H9 (cell line): ENCODE results near the gene C16orf86. TPM values are rescaled to one million over a fixed set of nuclear protein-coding genes. Genes with fewer than 3 reads are reported as not detected.

ENCODE experiments used
- DNase-seq: peaks from one replicate; pipeline ENCODE4 v3.0.0-alpha.2; 2017
- H2AFZ ChIP-seq: one replicate; pipeline ENCODE4 v1.6.1; 2013; ENCODE audit warnings: mild to moderate bottlenecking, low read length, control low read depth, moderate library complexity
- H2AK5ac ChIP-seq: 2 replicates; pipeline ENCODE4 v1.6.1; 2013; ENCODE audit warnings: low read length, control low read depth, mixed read lengths; ENCODE audit not compliant: insufficient read length
- H2BK120ac ChIP-seq: one replicate; pipeline ENCODE4 v1.6.1; 2013; ENCODE audit warnings: low read depth, mild to moderate bottlenecking, low read length, control low read depth, inconsistent platforms; ENCODE audit not compliant: poor library complexity, severe bottlenecking
- H2BK12ac ChIP-seq: 2 replicates; pipeline ENCODE4 v1.6.1; 2013; ENCODE audit warnings: low read length, control low read depth, mixed read lengths, low read depth; ENCODE audit not compliant: insufficient read length
- H2BK15ac ChIP-seq: 2 replicates; pipeline ENCODE4 v1.6.1; 2013; ENCODE audit warnings: low read depth, low read length, control low read depth
- H2BK20ac ChIP-seq: one replicate; pipeline ENCODE4 v1.6.1; 2013; ENCODE audit warnings: low read depth, mild to moderate bottlenecking, low read length, control low read depth, inconsistent platforms; ENCODE audit not compliant: poor library complexity, severe bottlenecking
- H2BK5ac ChIP-seq: 2 replicates; pipeline ENCODE4 v1.6.1; 2013; ENCODE audit warnings: low read length, control low read depth, mixed read lengths; ENCODE audit not compliant: insufficient read length
- H3K14ac ChIP-seq: 2 replicates; pipeline ENCODE4 v1.6.1; 2013; ENCODE audit warnings: low read length, control low read depth; ENCODE audit not compliant: insufficient read depth
- H3K18ac ChIP-seq: 2 replicates; pipeline ENCODE4 v1.6.1; 2013; ENCODE audit warnings: low read depth, mild to moderate bottlenecking, mixed read lengths, low read length, control low read depth; ENCODE audit not compliant: insufficient read length
- H3K23ac ChIP-seq: 2 replicates; pipeline ENCODE4 v1.6.1; 2013; ENCODE audit warnings: low read length, control low read depth, mixed read lengths, low read depth; ENCODE audit not compliant: insufficient read length
- H3K23me2 ChIP-seq: 2 replicates; pipeline ENCODE4 v1.6.1; 2013; ENCODE audit warnings: low read depth, mild to moderate bottlenecking, mixed read lengths, low read length, control low read depth; ENCODE audit not compliant: insufficient read length, poor library complexity, severe bottlenecking
- H3K27ac ChIP-seq: 2 replicates; pipeline ENCODE4 v1.5.1; 2013; ENCODE audit warnings: low read length, control low read depth, mixed read lengths, low read depth; ENCODE audit not compliant: insufficient read length
- H3K27me3 ChIP-seq: 2 replicates; pipeline ENCODE4 v1.6.1; 2013; ENCODE audit warnings: low read length, control low read depth, inconsistent platforms; ENCODE audit not compliant: insufficient read depth
- H3K4ac ChIP-seq: 2 replicates; pipeline ENCODE4 v1.6.1; 2013; ENCODE audit warnings: low read depth, mild to moderate bottlenecking, control low read depth, inconsistent platforms, low read length, moderate library complexity
- H3K4me1 ChIP-seq: 2 replicates; pipeline ENCODE4 v1.6.1; 2013; ENCODE audit warnings: low read length, control low read depth, inconsistent platforms; ENCODE audit not compliant: insufficient read depth
- H3K4me2 ChIP-seq: 2 replicates; pipeline ENCODE4 v1.6.1; 2013; ENCODE audit warnings: low read length, control low read depth, mixed read lengths; ENCODE audit not compliant: insufficient read length, insufficient read depth
- H3K56ac ChIP-seq: 2 replicates; pipeline ENCODE4 v1.6.1; 2013; ENCODE audit warnings: low read depth, mild to moderate bottlenecking, mixed read lengths, low read length, control low read depth; ENCODE audit not compliant: insufficient read length
- H3K79me1 ChIP-seq: 2 replicates; pipeline ENCODE4 v1.6.1; 2013; ENCODE audit warnings: low read depth, mild to moderate bottlenecking, moderate library complexity, low read length, control low read depth, inconsistent platforms; ENCODE audit not compliant: insufficient read depth, poor library complexity, severe bottlenecking
- H3K79me2 ChIP-seq: 2 replicates; pipeline ENCODE4 v1.6.1; 2013; ENCODE audit warnings: low read length, control low read depth, inconsistent platforms; ENCODE audit not compliant: insufficient read depth
- H3K9ac ChIP-seq: 2 replicates; pipeline ENCODE4 v1.6.1; 2013; ENCODE audit warnings: low read length, control low read depth, mixed read lengths; ENCODE audit not compliant: insufficient read length; ENCODE audit errors: extremely low read depth
- H3K9me3 ChIP-seq: one replicate; pipeline ENCODE4 v1.6.1; 2013; ENCODE audit warnings: low read depth, low read length, inconsistent platforms; ENCODE audit not compliant: control insufficient read depth
- H3T11ph ChIP-seq: one replicate; pipeline ENCODE4 v1.6.1; 2013; ENCODE audit warnings: mild to moderate bottlenecking, low read length, control low read depth, inconsistent platforms
- H4K20me1 ChIP-seq: one replicate; pipeline ENCODE4 v1.6.1; 2013; ENCODE audit not compliant: control insufficient read depth, insufficient read length, insufficient read depth
- H4K5ac ChIP-seq: 2 replicates; pipeline ENCODE4 v1.6.1; 2013; ENCODE audit warnings: low read depth, mild to moderate bottlenecking, mixed read lengths, low read length, control low read depth; ENCODE audit not compliant: insufficient read length
- H4K8ac ChIP-seq: replicated peaks from 2 replicates; pipeline ENCODE4 v1.6.1; 2013; ENCODE audit warnings: low read length, control low read depth, mixed read lengths, low read depth; ENCODE audit not compliant: insufficient read length
- H4K91ac ChIP-seq: 2 replicates; pipeline ENCODE4 v1.6.1; 2013; ENCODE audit warnings: low read depth, mild to moderate bottlenecking, moderate library complexity, mixed read lengths, low read length, control low read depth; ENCODE audit not compliant: insufficient read length
- H3K27ac Mint-ChIP-seq, 3 experiments: 2 replicates in 2 of 3; 3 replicates in 1 of 3; pipeline ENCODE4 v1.8.0; 2020 to 2021; ENCODE audit warnings: mixed read lengths in 3 of 3, mild to moderate bottlenecking in 1 of 3, moderate library complexity in 1 of 3
- H3K27me3 Mint-ChIP-seq: 2 replicates; pipeline ENCODE4 v1.8.0; 2021; ENCODE audit warnings: low read depth, mild to moderate bottlenecking, moderate library complexity, mixed read lengths
- H3K36me3 Mint-ChIP-seq, 3 experiments: 2 replicates in 2 of 3; 3 replicates in 1 of 3; pipeline ENCODE4 v1.8.0; 2020 to 2021; ENCODE audit warnings: low read depth in 3 of 3, mixed read lengths in 3 of 3; ENCODE audit not compliant: insufficient read depth in 1 of 3
- H3K4me1 Mint-ChIP-seq, 2 experiments: 2 replicates each; pipeline ENCODE4 v1.8.0; 2020; ENCODE audit warnings: mixed read lengths in 2 of 2
- H3K4me3 Mint-ChIP-seq, 2 experiments: 2 replicates in 1 of 2; 3 replicates in 1 of 2; pipeline ENCODE4 v1.8.0; 2020 to 2021; ENCODE audit warnings: mild to moderate bottlenecking in 2 of 2, mixed read lengths in 2 of 2, moderate library complexity in 1 of 2
- H3K9me3 Mint-ChIP-seq, 2 experiments: 2 replicates in 1 of 2; 3 replicates in 1 of 2; pipeline ENCODE4 v1.8.0; 2020; ENCODE audit warnings: mild to moderate bottlenecking in 2 of 2, mixed read lengths in 2 of 2, moderate library complexity in 1 of 2
- CTCF ChIP-seq: fragments of 200-600 bp; sonication (generic); conservative IDR thresholded peaks from 3 replicates; pipeline ENCODE4 v1.8.0; 2021; ENCODE audit warnings: antibody characterized with exemption, mild to moderate bottlenecking
- WGBS: extraction: QIAGEN DNeasy Blood & Tissue Kit; methylation state at CpG from one replicate; pipeline ENCODE4 v1.1.7; 2013; ENCODE audit warnings: missing lambda C conversion rate, low lambda C conversion rate, mixed read lengths; ENCODE audit not compliant: insufficient read length; ENCODE audit errors: extremely low coverage; 5-methylcytosine and 5-hydroxymethylcytosine counted together
- total RNA-seq: library from RNA; stranded (reverse); gene quantifications from 2 replicates; pipeline ENCODE4 v1.2.1, GENCODE V29; 2021

The C16orf86 gene
- total RNA-seq, 1 experiment from 2014 or later, result 1.5 TPM

DNA sequence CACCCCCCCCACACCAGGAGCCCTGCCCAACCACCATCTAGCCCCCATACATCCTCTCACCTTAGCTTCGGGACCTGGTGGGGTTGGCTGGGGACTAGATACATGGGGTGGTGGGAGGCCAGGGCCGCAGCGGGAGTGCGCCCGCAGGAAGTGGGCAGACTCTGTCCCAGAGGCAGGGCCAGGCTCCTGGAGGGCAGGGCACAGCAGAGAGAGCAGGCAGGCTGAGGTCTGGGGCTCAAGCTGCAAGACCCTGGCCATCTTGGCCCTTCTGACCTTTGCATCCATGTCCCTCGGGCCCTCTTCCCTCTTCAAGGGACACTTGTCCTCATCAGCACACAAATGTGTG is 2.8 kb upstream of the C16orf86 start:
- H3K4me1 Mint-ChIP-seq, result peaks cover 16 to 35% of the 10 kb centered on the region in 2 experiments
- Histone ChIP-seq H3K27ac (no peak overlapping the region), H3K4me1 (no peaks in the 10 kb centered on the region), H3K9me3 (no peaks in the 10 kb centered on the region), H2BK12ac (no peak overlapping the region), H3K18ac (no peak overlapping the region), H3T11ph (no peak overlapping the region), H4K8ac (no peak overlapping the region), H3K79me1 (no peaks in the 10 kb centered on the region), H3K27me3 (no peaks in the 10 kb centered on the region), H3K23ac (no peak overlapping the region), H3K9ac (no peak overlapping the region), H3K4me2 (no peak overlapping the region), H3K23me2 (peaks cover 15% of the 10 kb centered on the region), H4K91ac (no peak overlapping the region), H2AFZ (no peak overlapping the region), H2BK20ac (no peak overlapping the region), H2BK15ac (no peak overlapping the region), H2BK5ac (no peak overlapping the region), H3K79me2 (no peaks in the 10 kb centered on the region), H2BK120ac (no peak overlapping the region), H3K56ac (no peak overlapping the region), H3K14ac (no peak overlapping the region), H2AK5ac (no peak overlapping the region), H4K20me1 (no peaks in the 10 kb centered on the region), H4K5ac (no peak overlapping the region), H3K4ac (no peak overlapping the region)
- peaks cover 4% of the 10 kb centered on the region for H3K27me3 Mint-ChIP-seq
- H3K27ac Mint-ChIP-seq, result peak overlapping the region in 1 of 3 experiments; percentile 54; a peak in 1 of 7 replicates
- DNase-seq, result no peak
- peak overlapping the region in 1 of 2 experiments; percentile 60; a peak in 2 of 5 replicates for H3K4me3 Mint-ChIP-seq
- no CpG with 5 or more reads among the region's 6 CpGs for WGBS
- peaks cover 3 to 11% (median 8%) of the 10 kb centered on the region in 3 experiments; a peak in 5 of 7 replicates for H3K36me3 Mint-ChIP-seq
- TF ChIP-seq CTCF, result no peak
- no peaks in the 10 kb centered on the region for H3K9me3 Mint-ChIP-seq
